ENCODE measurements around the gene RBBP7.

- TF ChIP-seq, protein P1, sequence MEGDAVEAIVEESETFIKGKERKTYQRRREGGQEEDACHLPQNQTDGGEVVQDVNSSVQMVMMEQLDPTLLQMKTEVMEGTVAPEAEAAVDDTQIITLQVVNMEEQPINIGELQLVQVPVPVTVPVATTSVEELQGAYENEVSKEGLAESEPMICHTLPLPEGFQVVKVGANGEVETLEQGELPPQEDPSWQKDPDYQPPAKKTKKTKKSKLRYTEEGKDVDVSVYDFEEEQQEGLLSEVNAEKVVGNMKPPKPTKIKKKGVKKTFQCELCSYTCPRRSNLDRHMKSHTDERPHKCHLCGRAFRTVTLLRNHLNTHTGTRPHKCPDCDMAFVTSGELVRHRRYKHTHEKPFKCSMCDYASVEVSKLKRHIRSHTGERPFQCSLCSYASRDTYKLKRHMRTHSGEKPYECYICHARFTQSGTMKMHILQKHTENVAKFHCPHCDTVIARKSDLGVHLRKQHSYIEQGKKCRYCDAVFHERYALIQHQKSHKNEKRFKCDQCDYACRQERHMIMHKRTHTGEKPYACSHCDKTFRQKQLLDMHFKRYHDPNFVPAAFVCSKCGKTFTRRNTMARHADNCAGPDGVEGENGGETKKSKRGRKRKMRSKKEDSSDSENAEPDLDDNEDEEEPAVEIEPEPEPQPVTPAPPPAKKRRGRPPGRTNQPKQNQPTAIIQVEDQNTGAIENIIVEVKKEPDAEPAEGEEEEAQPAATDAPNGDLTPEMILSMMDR (IDR thresholded peaks at IDR 0.05) = no peak
- no peak for TF ChIP-seq POLR2A (IDR thresholded peaks at IDR 0.05)
Observed at GRCh38 chrX:16910376-16910775, 40.2 kb upstream of the RBBP7 start.
